HCT116 (cell line): Measurements from ENCODE around the gene NXN. TPM values are rescaled to one million over a fixed set of nuclear protein-coding genes. Genes with fewer than 3 reads are reported as not detected.

Experiments used
- ATAC-seq: fragments of 200-7000 bp; cut with Tn5 transposase; 2 replicates; pipeline ENCODE4 v1.9.1; 2020; ENCODE audit warnings: mild to moderate bottlenecking, moderate library complexity
- BruUV-seq: library from RNA; stranded (reverse); fragments of 400-500 nt; replicated peaks from 2 replicates; lab custom pipeline; 2021; lab: Mats Ljungman, UMichigan
- CTCF ChIA-PET: fragments of 300-600 bp; sonication (Branson Sonifier 250); formaldehyde crosslinking; loops from one replicate; lab custom pipeline; 2021; ENCODE audit warnings: antibody characterized with exemption; lab: Charles Lee
- POLR2A ChIA-PET: fragments of 300-600, 350-600 bp; sonication (Branson Sonifier 250); formaldehyde crosslinking; loops from one replicate; lab custom pipeline; 2021; ENCODE audit warnings: antibody characterized with exemption; lab: Charles Lee
- RAD21 ChIA-PET, 2 experiments: fragments of 300-600 bp; sonication (Branson Sonifier 250); formaldehyde crosslinking; loops; one replicate each; lab custom pipeline; 2023; ENCODE audit warnings: low total read pairs in 2 of 2; ENCODE audit not compliant: uncharacterized antibody in 2 of 2, unreplicated experiment in 2 of 2, low non-redundant PET in 1 of 2; lab: Charles Lee
- DNase-seq: peaks from one replicate; pipeline ENCODE4 v3.0.0-alpha.2; 2010; ENCODE audit warnings: low read depth, low spot score
- H2AFZ ChIP-seq: fragments of 200-600 bp; shearing (Covaris generic), sonication (generic); 2 replicates; pipeline ENCODE4 v1.6.1; 2017; ENCODE audit warnings: low read depth, mixed run types, mixed read lengths, antibody characterized with exemption, low read length; ENCODE audit not compliant: poor library complexity, severe bottlenecking
- H3K27ac ChIP-seq: 2 replicates; pipeline ENCODE4 v1.5.1; 2012; ENCODE audit warnings: low read depth, low read length
- H3K27me3 ChIP-seq: fragments of 200-600 bp; sonication (generic); 2 replicates; pipeline ENCODE4 v1.6.1; 2016; ENCODE audit warnings: mixed run types, low read length, mixed read lengths; ENCODE audit not compliant: insufficient read depth
- H3K36me3 ChIP-seq, 2 experiments: fragments of 200-500 bp in 1 of 2; fragments of 200-600 bp in 1 of 2; sonication (Bioruptor generic) in 1 of 2; sonication (generic) in 1 of 2; 2 replicates each; pipeline versions ENCODE4 v1.5.1 to v1.6.1; 2014 to 2016; ENCODE audit warnings: low read length in 2 of 2, inconsistent platforms in 1 of 2, mixed read lengths in 1 of 2, mixed run types in 1 of 2; ENCODE audit not compliant: insufficient read depth in 2 of 2, control insufficient read depth in 1 of 2
- H3K4me1 ChIP-seq, 2 experiments: fragments of 200-600 bp in 1 of 2; sonication (generic) in 1 of 2; 2 replicates each; pipeline versions ENCODE4 v1.5.1 to v1.6.1; 2012 to 2017; ENCODE audit warnings: low read length in 2 of 2, inconsistent platforms in 1 of 2, mild to moderate bottlenecking in 1 of 2, mixed read lengths in 1 of 2, mixed run types in 1 of 2, moderate library complexity in 1 of 2; ENCODE audit not compliant: insufficient read depth in 2 of 2, control insufficient read depth in 1 of 2
- H3K4me2 ChIP-seq: fragments of 200-600 bp; sonication (generic); 2 replicates; pipeline ENCODE4 v1.6.1; 2017; ENCODE audit warnings: mixed run types, low read length, mixed read lengths
- H3K4me3 ChIP-seq, 2 experiments: fragments of 200-600 bp in 1 of 2; sonication (generic) in 1 of 2; replicated peaks in 1 of 2; 2 replicates each; pipeline ENCODE4 v1.5.1; 2011 to 2016; ENCODE audit warnings: low read length in 2 of 2, control low read depth in 1 of 2, low read depth in 1 of 2, mild to moderate bottlenecking in 1 of 2, mixed read lengths in 1 of 2, mixed run types in 1 of 2
- H3K79me2 ChIP-seq: fragments of 200-600 bp; sonication (generic); 2 replicates; pipeline ENCODE4 v1.6.1; 2017; ENCODE audit warnings: mild to moderate bottlenecking, mixed run types, low read length, moderate library complexity, mixed read lengths; ENCODE audit not compliant: insufficient read depth
- H3K9ac ChIP-seq: fragments of 200-600 bp; sonication (generic); 2 replicates; pipeline ENCODE4 v1.6.1; 2016; ENCODE audit warnings: low read length, mixed read lengths
- H3K9me2 ChIP-seq: fragments of 200-600 bp; sonication (generic), shearing (Covaris generic); 2 replicates; pipeline ENCODE4 v1.6.1; 2017; ENCODE audit warnings: mixed run types, mild to moderate bottlenecking, moderate library complexity; ENCODE audit not compliant: insufficient read depth
- H3K9me3 ChIP-seq, 2 experiments: fragments of 200-500 bp in 1 of 2; fragments of 200-600 bp in 1 of 2; sonication (Bioruptor generic) in 1 of 2; sonication (generic) in 1 of 2; 2 replicates each; pipeline ENCODE4 v1.6.1; 2014 to 2017; ENCODE audit warnings: low read length in 2 of 2, mixed read lengths in 2 of 2, inconsistent platforms in 1 of 2, low read depth in 1 of 2, mild to moderate bottlenecking in 1 of 2, mixed run types in 1 of 2, moderate library complexity in 1 of 2; ENCODE audit not compliant: control insufficient read depth in 1 of 2, insufficient read depth in 1 of 2
- H4K20me1 ChIP-seq: fragments of 200-600 bp; sonication (generic), shearing (Covaris generic); 2 replicates; pipeline ENCODE4 v1.6.1; 2017; ENCODE audit warnings: mixed run types, mild to moderate bottlenecking, moderate library complexity; ENCODE audit not compliant: insufficient read depth
- CEBPB ChIP-seq: IDR thresholded peaks from 2 replicates; pipeline ENCODE4 v1.6.1; 2012; ENCODE audit warnings: low read depth
- CTCF ChIP-seq, 3 experiments: fragments of 200-600 bp in 1 of 3; sonication (generic) in 1 of 3; IDR thresholded peaks in 2 of 3; conservative IDR thresholded peaks in 1 of 3; 2 replicates each; pipeline ENCODE4 v1.5.1; 2012 to 2017; ENCODE audit warnings: low read depth in 2 of 3, low read length in 2 of 3, antibody characterized with exemption in 1 of 3, borderline replicate concordance in 1 of 3, control low read depth in 1 of 3, mild to moderate bottlenecking in 1 of 3, mixed read lengths in 1 of 3, mixed run types in 1 of 3, moderate library complexity in 1 of 3; ENCODE audit not compliant: insufficient read depth in 1 of 3
- EGR1 ChIP-seq: IDR thresholded peaks from 2 replicates; pipeline ENCODE4 v1.6.1; 2012; ENCODE audit warnings: low read depth
- ELF1 ChIP-seq: IDR thresholded peaks from 2 replicates; pipeline ENCODE4 v1.6.1; 2012; ENCODE audit warnings: low read depth, borderline replicate concordance
- EZH2phosphoT487 ChIP-seq: fragments of 200-600 bp; IDR thresholded peaks from 2 replicates; pipeline ENCODE4 v1.6.1; 2018; ENCODE audit warnings: antibody characterized with exemption, borderline replicate concordance
- JUND ChIP-seq: IDR thresholded peaks from 2 replicates; pipeline ENCODE4 v1.6.1; 2012
- RAD21 ChIP-seq: IDR thresholded peaks from 2 replicates; pipeline ENCODE4 v1.6.1; 2012; ENCODE audit warnings: low read depth, mild to moderate bottlenecking
- SIN3A ChIP-seq: IDR thresholded peaks from 2 replicates; pipeline ENCODE4 v1.6.1; 2012; ENCODE audit warnings: low read depth
- SP1 ChIP-seq: IDR thresholded peaks from 2 replicates; pipeline ENCODE4 v1.6.1; 2012; ENCODE audit warnings: low read depth
- YY1 ChIP-seq: IDR thresholded peaks from 2 replicates; pipeline ENCODE4 v1.6.1; 2011; ENCODE audit warnings: low read length, low read depth, moderate library complexity, mild to moderate bottlenecking; ENCODE audit not compliant: insufficient replicate concordance; ENCODE audit errors: extremely low read depth
- ZFX ChIP-seq: fragments of 450-650 bp; IDR thresholded peaks from 2 replicates; pipeline ENCODE4 v1.6.1; 2017
- intact Hi-C: fragments of 100-400 bp; cut with micrococcal nuclease; formaldehyde crosslinking; loops from 2 replicates; pipeline ENCODE4 v1.10.0; 2022
- total RNA-seq: library from RNA; stranded (reverse); gene quantifications from one replicate; pipeline ENCODE4 v1.2.1, GENCODE V29; 2021; ENCODE audit not compliant: unreplicated experiment

NXN gene
- total RNA-seq, 1 experiment from 2014 or later, result 83.7 TPM

GRCh38 chr17:949623-950303, 29.8 kb downstream of the NXN start (continued):
- TF ChIP-seq CTCF (IDR thresholded peaks at IDR 0.05 in 2 of 3, conservative IDR thresholded peaks at IDR 0.05 in 1 of 3; ENCODE audit: borderline replicate concordance in 1 of 3, insufficient read depth in 1 of 3, low read depth in 2 of 3, low read length in 2 of 3) (no peak), EGR1 (no peak), RAD21 (no peak)

DNA sequence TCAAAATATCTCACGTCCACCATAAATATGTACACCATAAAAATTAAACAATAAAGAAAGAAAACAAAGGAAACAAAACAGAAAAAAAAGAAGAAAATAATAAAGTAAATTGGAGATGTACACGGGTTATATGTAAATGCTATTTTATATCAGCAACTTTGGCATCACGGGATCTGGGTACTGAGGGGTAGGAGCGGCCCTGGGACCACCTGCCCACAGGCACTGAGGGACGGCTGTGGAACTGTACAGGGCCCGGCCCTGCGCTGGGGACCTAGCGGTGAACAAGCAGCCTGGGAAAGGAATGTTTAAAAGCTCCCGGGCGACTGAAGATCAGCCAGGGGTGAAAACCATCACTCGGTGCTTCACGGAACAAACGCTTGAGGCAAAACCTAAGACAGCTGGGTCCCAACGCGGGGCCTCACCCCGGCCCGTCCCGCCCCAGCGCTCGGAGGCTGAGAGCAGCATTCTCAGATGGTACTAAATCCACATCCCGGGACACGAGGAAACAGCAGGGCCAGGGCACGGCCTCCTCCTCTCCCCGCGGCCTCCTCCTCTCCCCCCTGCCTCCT, 31.2 kb downstream of the NXN start:
- no peaks in the 10 kb centered on the region for H3K36me3 ChIP-seq
- H4K20me1 ChIP-seq, result peaks cover 4% of the 10 kb centered on the region
- no peak overlapping the region for H3K4me2 ChIP-seq
- H3K4me3 ChIP-seq, result no peak overlapping the region
- no peak for DNase-seq
- TF ChIP-seq YY1, result no peak
- no peak for TF ChIP-seq ELF1
- no peak for TF ChIP-seq EGR1
- no peak for TF ChIP-seq SP1
- TF ChIP-seq CTCF (IDR thresholded peaks at IDR 0.05 in 2 of 3, conservative IDR thresholded peaks at IDR 0.05 in 1 of 3; ENCODE audit: borderline replicate concordance in 1 of 3, insufficient read depth in 1 of 3, low read depth in 2 of 3, low read length in 2 of 3), result no peak
- no peak for TF ChIP-seq ZFX
- no peak for TF ChIP-seq CEBPB
- no peak for TF ChIP-seq SIN3A
- TF ChIP-seq EZH2phosphoT487, result no peak
- no peak for TF ChIP-seq JUND
- TF ChIP-seq, all 23 proteins: peak for 0
- H3K9me3 ChIP-seq, result no peaks in the 10 kb centered on the region
- ATAC-seq, result no peak
- BruUV-seq, result no TSS peak
- no peak overlapping the region for H3K9ac ChIP-seq
- ChIA-PET CTCF (no interaction called here), POLR2A (no interaction called here), RAD21 (no interaction called here)
- no peaks in the 10 kb centered on the region for H3K9me2 ChIP-seq
- intact Hi-C loops, result no loop called here
- H2AFZ ChIP-seq, result no peak overlapping the region
- no peaks in the 10 kb centered on the region for H3K27me3 ChIP-seq
- no peak overlapping the region for H3K27ac ChIP-seq
- peaks cover 56% of the 10 kb centered on the region for H3K79me2 ChIP-seq
- H3K4me1 ChIP-seq, result peaks cover 6 to 21% of the 10 kb centered on the region in 2 experiments
